Testis (tissue), 2 donors: ENCODE data around the gene NAXD.

ENCODE experiments used
- POLR2A ChIP-seq: fragments of 450-650 bp; IDR thresholded peaks from one replicate; pipeline ENCODE4 v1.6.1; 2017; ENCODE audit warnings: antibody characterized with exemption, mild to moderate bottlenecking, moderate library complexity
- TF ChIP-seq, protein P1 (sequence below), 3 experiments: fragments of 450-650 bp in 2 of 3; fragments of 200-600 bp in 1 of 3; sonication (generic) in 1 of 3; IDR thresholded peaks; one replicate each; pipeline ENCODE4 v1.5.1; 2016 to 2019; ENCODE audit warnings: antibody characterized with exemption in 3 of 3, mild to moderate bottlenecking in 2 of 3, moderate library complexity in 1 of 3

DNA sequence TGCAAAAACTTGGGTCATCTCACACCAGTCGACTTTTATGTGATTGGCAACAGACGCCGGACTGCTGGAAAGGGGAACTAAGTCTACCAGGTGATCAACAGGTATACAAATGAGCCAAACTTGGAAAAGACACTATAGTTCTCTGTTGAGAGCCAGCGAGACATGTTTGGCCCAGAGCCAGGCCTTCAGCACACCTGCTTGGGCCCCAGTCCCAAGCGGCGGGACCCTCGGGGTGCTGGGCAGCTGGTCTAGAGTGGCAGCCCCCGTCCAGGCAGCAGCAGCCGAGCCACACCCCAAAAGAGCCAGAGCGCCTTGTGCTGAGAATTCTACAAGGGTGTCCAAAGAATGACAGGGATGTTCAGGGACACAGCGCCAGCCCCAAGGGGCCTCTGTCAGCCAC lies 28.0 kb downstream of the NAXD start:
- TF ChIP-seq, protein P1, sequence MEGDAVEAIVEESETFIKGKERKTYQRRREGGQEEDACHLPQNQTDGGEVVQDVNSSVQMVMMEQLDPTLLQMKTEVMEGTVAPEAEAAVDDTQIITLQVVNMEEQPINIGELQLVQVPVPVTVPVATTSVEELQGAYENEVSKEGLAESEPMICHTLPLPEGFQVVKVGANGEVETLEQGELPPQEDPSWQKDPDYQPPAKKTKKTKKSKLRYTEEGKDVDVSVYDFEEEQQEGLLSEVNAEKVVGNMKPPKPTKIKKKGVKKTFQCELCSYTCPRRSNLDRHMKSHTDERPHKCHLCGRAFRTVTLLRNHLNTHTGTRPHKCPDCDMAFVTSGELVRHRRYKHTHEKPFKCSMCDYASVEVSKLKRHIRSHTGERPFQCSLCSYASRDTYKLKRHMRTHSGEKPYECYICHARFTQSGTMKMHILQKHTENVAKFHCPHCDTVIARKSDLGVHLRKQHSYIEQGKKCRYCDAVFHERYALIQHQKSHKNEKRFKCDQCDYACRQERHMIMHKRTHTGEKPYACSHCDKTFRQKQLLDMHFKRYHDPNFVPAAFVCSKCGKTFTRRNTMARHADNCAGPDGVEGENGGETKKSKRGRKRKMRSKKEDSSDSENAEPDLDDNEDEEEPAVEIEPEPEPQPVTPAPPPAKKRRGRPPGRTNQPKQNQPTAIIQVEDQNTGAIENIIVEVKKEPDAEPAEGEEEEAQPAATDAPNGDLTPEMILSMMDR (IDR thresholded peaks at IDR 0.05): no peak
- no peak for TF ChIP-seq POLR2A
